Type B pancreatic cell (in vitro differentiated cells): Measurements from ENCODE around the gene SLK. TPM values are rescaled to one million over a fixed set of nuclear protein-coding genes. Genes with fewer than 3 reads are reported as not detected.

Experiments
- DNase-seq: peaks from one replicate; pipeline ENCODE4 v3.0.0; 2021; ENCODE audit warnings: mixed read lengths; ENCODE audit not compliant: unreplicated experiment; ENCODE audit errors: extremely low spot score
- H3K27ac Mint-ChIP-seq: 2 replicates; pipeline ENCODE4 v1.8.0; 2021; ENCODE audit warnings: mild to moderate bottlenecking, mixed read lengths
- H3K27me3 Mint-ChIP-seq: 2 replicates; pipeline ENCODE4 v1.8.0; 2021; ENCODE audit warnings: mixed read lengths
- H3K36me3 Mint-ChIP-seq: 2 replicates; pipeline ENCODE4 v1.8.0; 2021; ENCODE audit warnings: mixed read lengths
- H3K4me1 Mint-ChIP-seq: one replicate; pipeline ENCODE4 v1.8.0; 2021; ENCODE audit warnings: mixed read lengths; ENCODE audit not compliant: unreplicated experiment
- H3K4me3 Mint-ChIP-seq: 2 replicates; pipeline ENCODE4 v1.8.0; 2021; ENCODE audit warnings: mild to moderate bottlenecking, mixed read lengths
- H3K9me3 Mint-ChIP-seq: 2 replicates; pipeline ENCODE4 v1.8.0; 2021; ENCODE audit warnings: mixed read lengths
- CTCF ChIP-seq: fragments of 200-600 bp; sonication (generic); conservative IDR thresholded peaks from 2 replicates; pipeline ENCODE4 v1.5.0; 2021; ENCODE audit warnings: antibody characterized with exemption, mild to moderate bottlenecking
- total RNA-seq: library from RNA; stranded (reverse); gene quantifications from 2 replicates; pipeline ENCODE4 v1.2.1, GENCODE V29; 2021; ENCODE audit warnings: low replicate concordance

The SLK gene
- total RNA-seq, 1 donor from 2014 or later, result 61.6 TPM

- no peak overlapping the region for H3K27ac Mint-ChIP-seq
- no peak overlapping the region for H3K4me3 Mint-ChIP-seq
- peaks cover 22% of the 10 kb centered on the region for H3K36me3 Mint-ChIP-seq
- no peak for TF ChIP-seq CTCF
- no peaks in the 10 kb centered on the region for H3K9me3 Mint-ChIP-seq
- no peaks in the 10 kb centered on the region for H3K27me3 Mint-ChIP-seq
- DNase-seq, result no peak
- H3K4me1 Mint-ChIP-seq, result peaks cover 4% of the 10 kb centered on the region
These were observed 67.0 kb downstream of the SLK start for GRCh38 chr10:104033966-104034365.

- DNase-seq, result no peak
These were observed 67.7 kb downstream of the SLK start for GRCh38 chr10:104034401-104035193.

DNA sequence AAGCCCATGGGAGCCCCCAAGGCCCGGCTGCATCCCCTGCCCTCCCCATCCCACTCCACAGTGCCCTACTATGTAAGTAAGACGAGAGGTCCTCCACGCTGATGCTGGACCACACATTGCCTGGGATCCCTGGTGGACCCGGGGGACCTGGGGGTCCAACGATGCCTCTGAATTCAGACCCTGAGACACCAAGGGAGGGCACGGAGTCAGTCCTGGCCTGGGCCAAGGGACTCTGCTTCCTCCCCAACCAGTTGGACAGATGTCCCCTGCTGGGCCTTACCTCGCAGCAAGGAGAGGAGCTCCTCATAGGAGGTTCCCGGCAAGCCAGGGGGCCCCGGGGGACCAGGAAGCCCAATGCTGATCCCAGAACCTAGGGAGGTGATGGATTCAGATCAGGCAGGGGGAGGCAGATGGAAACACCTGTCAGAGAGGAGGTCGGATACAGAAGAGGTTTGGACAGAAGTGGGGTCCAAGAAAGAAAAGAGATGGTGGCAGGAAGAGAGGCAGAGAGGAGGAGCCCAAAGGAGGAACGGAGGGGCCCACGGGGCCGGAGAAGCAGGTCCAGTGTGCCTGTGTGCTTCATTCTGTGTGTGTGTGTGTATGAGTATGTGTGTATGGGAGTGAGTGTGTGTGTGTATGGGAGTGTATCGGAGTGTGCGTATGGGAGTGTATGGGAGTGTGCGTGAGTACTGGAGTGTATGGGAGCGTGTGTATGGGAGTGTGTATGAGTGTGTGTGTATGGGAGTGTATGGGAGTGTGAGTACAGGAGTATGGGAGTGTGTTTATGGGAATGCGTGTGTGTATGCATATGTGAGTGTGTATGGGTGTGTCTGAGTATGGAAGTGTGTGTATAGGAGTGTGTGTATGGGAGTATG is 68.5 kb downstream of the SLK start:
- H3K36me3 Mint-ChIP-seq, result peaks cover 17% of the 10 kb centered on the region
- H3K9me3 Mint-ChIP-seq, result no peaks in the 10 kb centered on the region
- H3K27ac Mint-ChIP-seq, result peak overlapping the region; percentile 63
- TF ChIP-seq CTCF, result no peak
- H3K4me3 Mint-ChIP-seq, result no peak overlapping the region
- no peaks in the 10 kb centered on the region for H3K4me1 Mint-ChIP-seq
- H3K27me3 Mint-ChIP-seq, result no peaks in the 10 kb centered on the region
- DNase-seq, result no peak

More at GRCh38 chr10:104034401-104035193, 67.7 kb downstream of the SLK start:
- no peak overlapping the region for H3K27ac Mint-ChIP-seq
- no peaks in the 10 kb centered on the region for H3K9me3 Mint-ChIP-seq
- no peaks in the 10 kb centered on the region for H3K27me3 Mint-ChIP-seq
- no peak for TF ChIP-seq CTCF
- peaks cover 1% of the 10 kb centered on the region for H3K4me1 Mint-ChIP-seq
- no peak overlapping the region for H3K4me3 Mint-ChIP-seq
- H3K36me3 Mint-ChIP-seq, result peaks cover 18% of the 10 kb centered on the region

DNA sequence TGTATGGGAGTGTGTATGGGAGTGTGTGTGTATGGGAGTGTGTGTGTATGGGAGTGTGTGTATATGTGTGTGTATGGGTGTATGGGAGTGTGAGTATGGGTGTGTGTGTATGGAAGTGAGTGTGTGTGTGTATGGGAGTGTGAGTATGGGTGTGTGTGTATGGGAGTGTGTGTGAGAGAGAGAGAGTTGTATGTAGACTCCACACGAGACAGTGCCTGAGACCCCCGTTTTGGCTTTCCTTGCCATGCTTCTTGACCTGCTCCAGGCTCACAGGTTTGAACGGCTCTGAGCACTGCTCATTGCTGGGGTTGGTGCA is 69.1 kb downstream of the SLK start:
- no peak overlapping the region for H3K4me3 Mint-ChIP-seq
- H3K4me1 Mint-ChIP-seq, result no peaks in the 10 kb centered on the region
- no peak for DNase-seq
- H3K27me3 Mint-ChIP-seq, result no peaks in the 10 kb centered on the region
- no peaks in the 10 kb centered on the region for H3K9me3 Mint-ChIP-seq
- H3K27ac Mint-ChIP-seq, result peak overlapping the region; percentile 63
- H3K36me3 Mint-ChIP-seq, result peaks cover 17% of the 10 kb centered on the region
- no peak for TF ChIP-seq CTCF

DNA sequence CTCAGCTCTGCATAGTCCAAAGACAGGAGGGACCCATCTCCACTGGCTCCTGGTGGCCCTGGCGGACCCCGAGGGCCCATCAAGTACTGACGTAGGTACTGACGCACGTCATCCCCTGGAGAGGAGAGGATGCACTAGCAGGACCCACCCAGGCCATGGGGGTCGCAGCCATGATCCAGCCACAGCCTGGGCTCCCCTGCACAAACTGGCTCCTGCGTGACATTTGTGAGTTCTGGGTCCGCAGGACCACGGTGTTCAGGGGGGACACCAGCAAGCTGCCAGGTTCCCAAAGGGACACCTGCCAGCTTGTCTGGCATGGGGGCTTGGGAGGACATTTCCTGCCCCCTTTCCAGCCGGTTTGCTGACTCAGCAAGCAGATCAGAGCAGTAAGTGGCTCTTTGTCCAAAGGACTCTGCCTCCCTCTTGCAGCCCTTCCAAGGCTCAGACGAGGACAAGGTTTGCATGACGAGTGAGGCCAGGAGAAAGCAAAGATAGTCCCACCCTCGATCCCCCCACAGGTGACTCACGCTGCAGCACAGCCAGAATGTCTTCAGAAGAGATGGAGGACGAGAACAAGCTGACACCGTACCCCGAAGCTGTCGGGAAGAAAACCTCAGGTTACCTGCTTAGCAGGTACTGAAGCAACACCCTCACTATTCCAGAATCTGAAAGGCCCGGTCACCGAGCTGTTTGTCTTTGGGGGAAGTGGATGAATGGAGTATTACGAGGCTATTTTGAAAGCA is 69.7 kb downstream of the SLK start:
- peaks cover 12% of the 10 kb centered on the region for H3K36me3 Mint-ChIP-seq

More for the DNA sequence above, 69.7 kb downstream of the SLK start:
- Mint-ChIP-seq H3K27me3 (no peaks in the 10 kb centered on the region), H3K4me3 (no peak overlapping the region), H3K4me1 (no peaks in the 10 kb centered on the region), H3K9me3 (no peaks in the 10 kb centered on the region), H3K27ac (peak overlapping the region; percentile 53)
- no peak for DNase-seq
- TF ChIP-seq CTCF, result no peak
